T-helper 2 cell treated with Interferon-gamma antibody and Interleukin-4, amounts not matched to agents 100 ng/mL and 5 ng/mL, for 36 hours (primary cell): ENCODE measurements around the gene COQ5. TPM values are rescaled to one million over a fixed set of nuclear protein-coding genes. Genes with fewer than 3 reads are reported as not detected.
"Not testable (repeated sequence)": the region's sequence is repeated elsewhere in the genome, so short reads cannot be mapped to it uniquely, and the experiment has no call there.

ENCODE experiments used
- intact Hi-C: fragments of 100-400 bp; cut with micrococcal nuclease; formaldehyde crosslinking; loops from one replicate; pipeline ENCODE4 v1.15.1; 2023
- total RNA-seq: library from RNA; stranded (reverse); gene quantifications from 2 replicates; pipeline ENCODE4 v1.2.3, GENCODE V29; 2022

The COQ5 gene
- total RNA-seq, 1 donor from 2014 or later, result 28.7 TPM

DNA sequence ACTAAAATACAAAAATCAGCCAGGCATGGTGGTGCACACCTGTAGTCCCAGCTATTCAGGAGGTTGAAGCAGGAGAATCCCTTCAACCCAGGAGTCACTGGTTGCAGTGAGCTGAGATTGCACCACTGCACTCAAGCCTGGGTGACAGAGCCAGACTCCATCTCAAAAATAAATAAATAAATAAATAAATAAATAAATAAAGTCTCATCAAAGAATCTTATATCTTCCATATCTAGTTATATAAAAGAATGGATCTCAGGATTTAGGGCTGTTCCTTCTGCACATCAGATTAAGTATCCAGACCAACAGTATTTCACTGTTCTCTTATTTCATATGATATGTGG is 1.4 kb upstream of the COQ5 start:
- intact Hi-C loops, result not testable (repeated sequence)

DNA sequence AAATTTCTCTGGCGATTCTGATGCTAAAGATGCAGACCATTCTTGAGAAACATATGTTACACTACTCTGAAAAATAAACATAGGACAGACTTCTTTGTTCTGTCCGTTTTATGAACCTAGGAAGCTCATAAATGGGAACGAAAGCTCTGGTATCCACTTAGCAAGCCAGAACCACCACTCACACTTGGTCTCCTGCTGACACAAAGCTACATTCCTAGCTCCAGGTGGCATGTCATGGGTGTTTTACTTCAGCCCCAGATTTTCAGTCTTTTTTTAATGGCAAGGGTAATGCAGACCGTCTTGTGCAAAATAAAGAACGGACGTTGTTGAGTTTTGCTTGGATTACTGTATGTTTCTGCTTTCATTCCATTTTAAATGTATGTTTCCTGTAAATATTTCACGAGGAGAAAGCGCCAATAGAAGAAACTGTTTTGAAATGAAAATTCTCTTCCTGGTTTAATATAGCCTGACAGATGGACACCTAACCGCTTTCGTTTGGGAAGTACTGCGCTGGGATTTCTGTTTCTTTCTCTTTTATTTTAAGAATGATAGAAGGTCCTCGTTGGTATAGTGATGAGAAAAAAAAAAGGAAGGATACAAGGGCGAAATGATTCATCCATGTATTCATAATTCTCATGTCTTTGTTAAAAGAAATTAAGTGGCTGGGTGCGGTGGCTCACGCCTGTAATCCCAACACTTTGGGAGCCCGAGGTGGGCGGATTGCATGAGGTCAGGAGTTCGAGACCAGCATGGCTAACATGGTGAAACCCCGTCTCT is 871 bp upstream of the COQ5 start:
- intact Hi-C loops, result loop anchor here (1.0 to 2.0 kb wide), 4 partner anchors 33 to 157 kb away; partner anchors contain the start of genes COX6A1, DYNLL1, MLEC and SRSF9

DNA sequence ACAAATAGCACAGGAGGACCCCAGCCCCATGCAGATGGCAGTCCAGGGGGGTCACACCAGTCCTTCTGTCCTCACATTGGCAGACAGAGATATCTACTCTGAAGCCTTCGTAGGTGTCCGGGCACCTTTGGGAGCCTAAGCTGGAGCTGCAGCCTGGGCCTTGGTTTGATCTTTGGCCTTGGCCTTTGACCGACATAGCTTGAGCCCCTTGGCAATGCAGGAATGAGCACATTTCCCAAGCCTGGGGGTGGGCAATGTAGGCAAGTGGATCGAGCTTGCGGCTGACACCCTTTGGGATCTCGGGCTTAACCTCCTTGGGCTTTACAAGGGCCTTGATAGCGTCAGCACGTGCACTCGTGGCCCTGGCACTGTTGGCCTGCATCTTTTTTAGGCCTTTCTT is 6.4 kb downstream of the COQ5 start:
- intact Hi-C loops, result no loop called here

DNA sequence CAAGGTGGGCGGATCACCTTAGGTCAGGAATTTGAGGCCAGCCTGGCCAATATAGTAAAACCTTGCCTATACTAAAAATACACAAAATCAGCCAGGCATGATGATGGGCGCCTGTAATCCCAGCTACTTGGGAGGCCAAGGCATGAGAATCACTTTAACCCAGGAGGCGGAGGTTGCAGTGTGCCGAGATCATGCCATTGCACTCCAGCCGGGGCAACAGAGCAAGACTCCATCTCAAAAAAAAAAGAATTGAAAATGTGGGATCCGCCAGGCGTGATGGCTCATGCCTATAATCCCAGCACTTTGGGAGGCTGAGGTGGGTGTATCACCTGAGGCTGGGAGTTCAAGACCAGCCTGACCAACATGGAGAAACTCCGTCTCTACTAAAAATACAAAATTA is 9.6 kb downstream of the COQ5 start:
- intact Hi-C loops, result not testable (repeated sequence)

DNA sequence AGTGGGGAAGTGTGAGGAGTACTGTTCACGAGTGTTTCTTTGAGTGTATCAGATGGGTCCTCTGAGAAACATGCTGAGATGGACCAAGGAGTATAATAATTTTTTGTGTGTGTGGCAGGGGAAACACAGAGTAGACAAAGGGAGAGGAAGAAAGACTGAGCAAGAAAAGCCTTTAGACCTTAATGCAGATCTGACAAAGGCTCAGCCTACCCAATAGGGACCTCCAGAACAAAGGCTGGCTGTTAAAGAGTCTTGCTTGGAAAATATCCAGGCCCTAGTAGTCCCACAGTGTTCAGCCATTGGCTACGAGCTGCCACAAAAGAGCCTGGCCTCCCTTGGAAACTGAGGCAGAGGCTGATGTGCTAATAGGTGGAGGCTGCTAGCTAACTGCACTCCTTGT is 13.5 kb downstream of the COQ5 start:
- intact Hi-C loops, result no loop called here

DNA sequence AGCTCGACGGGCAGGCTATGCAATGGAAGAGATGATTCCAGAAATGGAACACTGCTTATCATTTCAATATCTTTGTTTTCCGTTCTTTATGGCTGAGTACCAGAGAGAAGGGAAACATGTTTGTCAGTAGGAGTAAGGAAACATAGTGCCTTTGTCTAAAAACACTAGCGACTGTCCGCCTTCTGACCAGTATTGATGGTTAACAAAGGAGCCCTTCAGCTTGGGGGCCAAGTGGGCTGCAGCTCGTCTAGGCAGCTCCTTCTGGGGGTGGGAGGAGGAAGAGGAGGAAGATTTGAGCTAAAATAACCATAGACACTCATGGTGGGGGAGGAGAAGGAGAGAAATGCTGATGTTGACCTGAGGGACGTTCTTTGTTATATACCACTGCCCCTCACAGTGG is 15.0 kb downstream of the COQ5 start:
- intact Hi-C loops, result no loop called here

DNA sequence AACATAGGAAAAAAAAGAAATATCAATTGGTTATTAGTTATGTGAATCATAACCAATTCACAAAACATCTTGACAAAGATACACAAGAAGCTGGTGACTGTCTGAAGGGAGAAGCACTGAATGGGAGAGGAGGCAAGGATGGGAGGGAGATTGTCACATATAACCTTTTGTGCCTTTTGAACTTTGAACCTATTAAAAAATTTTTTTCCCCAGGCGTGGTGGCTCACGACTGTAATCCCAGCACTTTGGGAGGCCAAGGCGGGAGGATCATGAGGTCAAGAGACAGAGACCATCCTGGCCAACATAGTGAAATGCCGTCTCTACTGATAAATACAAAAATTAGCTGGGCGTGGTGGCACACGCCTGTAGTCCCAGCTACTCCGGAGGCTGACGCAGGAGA is 20.4 kb downstream of the COQ5 start:
- intact Hi-C loops, result no loop called here

DNA sequence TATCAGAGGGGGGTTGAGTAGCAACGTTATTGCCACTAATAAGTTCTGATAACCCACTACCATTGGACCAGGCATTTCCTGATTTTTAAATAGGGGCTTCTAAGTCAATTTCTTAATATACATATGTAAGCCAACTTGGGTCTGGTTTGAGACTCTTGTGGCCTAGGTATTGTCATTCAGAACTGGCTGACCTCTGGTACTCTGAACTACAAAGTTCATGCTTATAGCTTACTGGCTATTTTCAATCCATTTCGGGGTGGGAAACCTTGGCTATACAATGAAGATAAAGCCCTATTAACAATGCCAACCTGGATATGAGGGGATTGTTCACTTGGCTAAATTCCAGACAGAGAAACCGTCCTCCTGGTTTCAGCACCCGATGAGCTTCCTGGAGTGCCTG is 24.4 kb downstream of the COQ5 start:
- intact Hi-C loops, result no loop called here

DNA sequence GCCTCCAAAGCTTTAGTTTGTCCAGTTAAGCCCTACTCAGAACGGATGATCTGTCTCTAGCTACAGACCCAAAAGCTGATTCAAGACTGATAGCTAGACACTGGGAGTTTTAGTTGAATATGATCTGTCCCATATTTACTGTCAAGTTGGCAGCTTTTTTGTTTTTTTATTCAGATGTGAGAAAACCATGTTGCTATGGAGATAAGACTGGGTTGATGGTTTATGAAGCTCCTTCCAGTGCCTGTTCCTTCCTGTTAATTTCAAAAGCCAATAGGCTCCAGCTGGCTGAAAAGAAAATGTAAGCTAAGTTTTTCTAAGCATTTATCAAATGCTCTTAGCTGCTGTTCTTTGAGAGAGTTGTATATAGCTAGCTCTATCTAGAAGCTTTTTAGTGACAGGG is 28.4 kb downstream of the COQ5 start:
- intact Hi-C loops, result no loop called here

DNA sequence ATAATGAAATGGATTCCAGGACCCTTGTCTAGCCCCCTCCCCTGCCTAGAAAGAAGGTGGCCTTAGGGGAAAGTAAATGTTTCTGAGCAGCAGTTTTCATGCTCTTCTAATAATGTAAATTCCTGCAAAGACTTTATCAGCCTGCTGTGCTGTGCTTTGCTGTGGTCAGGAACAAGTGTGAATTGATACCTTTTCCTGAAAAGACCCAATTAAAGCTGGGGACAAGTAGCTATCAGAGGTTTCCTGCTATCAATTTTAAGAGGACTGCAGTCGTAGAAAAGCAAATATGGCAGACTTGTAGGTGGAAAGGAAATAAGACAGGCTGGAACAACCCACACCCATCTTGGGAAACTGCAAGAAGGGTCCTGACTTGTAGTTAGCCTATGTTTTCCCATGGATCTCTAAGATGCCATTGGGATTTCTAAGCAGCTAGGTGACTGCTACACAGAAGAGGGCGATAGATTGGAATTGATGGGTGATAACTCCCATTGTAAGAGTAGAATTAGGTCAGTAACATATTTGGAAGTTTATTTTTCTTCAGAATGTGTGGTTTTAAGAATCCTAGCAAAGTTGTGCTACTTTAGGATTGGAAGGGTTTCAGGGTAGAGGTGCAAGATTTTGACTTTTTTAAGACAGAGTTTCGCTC is 30.0 kb downstream of the COQ5 start:
- intact Hi-C loops, result no loop called here

DNA sequence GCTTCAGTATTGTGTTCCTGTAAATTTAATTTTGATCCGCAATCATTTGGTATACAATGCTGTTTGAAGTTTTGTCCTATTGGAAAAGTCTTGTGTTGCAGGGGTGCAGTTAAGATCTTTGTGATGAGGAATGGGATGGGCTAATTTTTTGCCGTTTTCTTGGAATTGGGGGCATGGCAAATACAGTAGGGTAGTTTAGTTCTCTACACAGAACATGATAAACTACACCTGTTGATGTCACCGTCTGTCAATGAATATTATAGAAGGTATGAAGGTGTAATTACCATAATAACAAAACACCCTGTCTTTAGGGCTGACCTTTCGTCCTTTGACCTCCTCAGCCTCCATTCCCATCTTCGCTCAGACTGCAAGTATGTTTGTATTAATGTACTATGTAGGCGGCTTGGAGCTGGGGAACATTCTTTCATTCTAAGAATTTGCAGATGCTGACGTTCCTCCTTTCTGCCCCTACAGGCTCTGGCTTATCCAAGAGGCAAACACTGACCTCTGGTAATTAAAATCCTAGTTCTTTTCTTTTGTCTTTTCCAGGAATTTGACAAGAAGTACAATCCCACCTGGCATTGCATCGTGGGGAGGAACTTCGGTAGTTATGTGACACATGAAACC is 31.3 kb downstream of the COQ5 start:
- intact Hi-C loops, result loop anchor here (2.0 kb wide), 3 partner anchors 31 to 173 kb away; partner anchors contain the start of genes COQ5 and COX6A1

DNA sequence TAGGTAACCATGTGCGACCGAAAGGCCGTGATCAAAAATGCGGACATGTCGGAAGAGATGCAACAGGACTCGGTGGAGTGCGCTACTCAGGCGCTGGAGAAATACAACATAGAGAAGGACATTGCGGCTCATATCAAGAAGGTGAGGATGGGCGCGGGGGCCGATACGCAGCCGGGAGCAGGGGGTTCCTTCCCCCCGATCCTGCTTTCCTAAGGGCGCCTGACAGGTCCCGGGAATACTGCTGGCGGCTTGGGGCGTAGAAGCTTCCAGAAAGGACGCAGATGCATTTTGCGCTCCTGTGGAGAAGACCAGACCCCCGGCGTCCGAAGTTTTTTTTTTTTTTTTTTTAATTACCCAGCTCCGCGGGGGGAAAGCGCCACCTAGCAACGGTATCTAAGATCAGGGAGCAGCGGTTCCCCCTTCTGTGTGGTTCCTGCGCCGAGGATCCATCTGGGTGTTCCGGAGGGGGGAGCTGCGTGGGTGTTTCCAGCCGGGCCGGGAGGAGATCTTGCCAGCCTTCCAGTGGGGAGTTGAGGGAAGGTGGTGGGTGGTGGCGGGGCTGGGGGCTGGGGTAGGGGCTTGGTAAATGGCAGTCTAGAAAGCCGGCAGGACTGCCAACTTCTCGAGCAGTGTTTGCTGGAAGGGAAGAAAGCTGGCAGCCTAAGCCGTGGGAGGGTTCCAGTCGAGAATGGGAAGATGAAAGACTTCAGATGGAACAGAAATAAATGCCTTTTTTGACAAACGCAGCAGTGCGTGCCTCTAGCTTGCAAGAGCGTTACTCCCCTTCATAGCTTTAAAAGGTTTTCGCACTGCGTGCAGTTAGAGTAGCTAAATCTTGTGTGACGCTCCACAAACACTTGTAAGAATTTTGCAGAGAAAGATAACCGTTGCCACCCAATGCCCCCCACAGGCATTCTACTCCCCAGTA is 32.3 kb downstream of the COQ5 start:
- intact Hi-C loops, result loop anchor here (2.0 kb wide), 3 partner anchors 32 to 172 kb away; partner anchors contain the start of genes COQ5 and COX6A1

DNA sequence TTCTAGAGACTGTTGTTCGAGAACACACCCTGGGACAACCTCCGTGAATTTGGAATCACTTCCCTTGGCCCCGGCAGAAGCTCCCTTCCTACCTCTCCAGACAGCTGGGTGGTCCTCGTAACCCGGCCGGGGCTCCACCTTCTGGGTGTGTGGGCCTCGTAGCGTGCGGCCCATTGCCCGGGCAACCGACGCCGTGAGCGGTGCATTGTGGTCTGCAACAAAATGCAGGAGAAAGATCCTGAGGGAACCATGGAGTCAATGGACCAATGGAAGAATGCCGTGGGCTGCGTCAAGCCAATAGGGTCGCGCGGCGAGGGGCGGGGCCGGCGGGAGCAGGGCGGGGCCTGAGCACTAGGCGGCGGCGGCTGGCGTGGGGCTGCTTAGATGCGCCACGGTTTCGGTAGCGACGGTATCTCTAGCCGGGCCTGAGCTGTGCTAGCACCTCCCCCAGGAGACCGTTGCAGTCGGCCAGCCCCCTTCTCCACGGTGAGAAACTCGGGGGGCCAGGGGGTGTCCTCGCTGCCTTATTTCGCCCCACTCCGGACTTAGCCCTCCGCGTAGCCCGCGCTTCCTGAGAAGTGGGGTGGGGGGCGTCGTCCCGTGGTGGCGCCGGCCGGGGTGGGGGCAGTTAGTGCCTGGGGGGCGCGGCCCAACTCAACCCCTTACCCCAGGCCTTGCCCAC is 33.1 kb downstream of the COQ5 start, which contains the start of gene DYNLL1:
Gene DYNLL1, plus strand, starts transcription at position 383 of the 682 bp plus-strand sequence. CDS start 309 bp downstream, outside the sequence.
- intact Hi-C loops, result loop anchor here (1.0 to 2.0 kb wide), 4 partner anchors 27 to 171 kb away; partner anchors contain the start of genes COQ5, COX6A1 and SRSF9

DNA sequence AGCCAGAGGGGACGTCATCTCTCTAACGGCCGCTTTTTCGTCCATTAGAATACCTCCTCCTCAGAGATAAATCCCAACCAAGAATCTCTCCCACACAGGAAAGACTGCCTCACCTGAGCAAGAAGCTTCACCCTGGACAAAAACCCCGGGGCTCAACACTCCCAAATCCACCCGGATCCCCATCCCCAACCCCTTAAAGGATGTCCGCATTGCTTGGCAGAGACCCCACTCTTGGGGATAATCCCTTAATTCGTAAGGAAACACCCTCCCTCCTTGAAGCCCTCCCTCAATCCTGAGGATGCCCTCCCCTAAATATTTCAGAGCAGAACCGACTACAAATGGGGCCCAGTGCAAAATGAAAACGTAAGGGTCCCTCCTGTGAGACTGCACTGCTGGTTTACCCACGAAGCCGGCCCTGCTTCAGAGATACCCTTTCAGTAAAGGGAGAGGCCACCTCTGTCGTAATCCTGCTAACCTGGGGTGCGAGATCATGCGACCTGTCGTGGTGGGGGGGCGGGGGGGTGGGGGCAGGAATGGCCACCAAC is 33.7 kb downstream of the COQ5 start:
- intact Hi-C loops, result loop anchor here (1.0 kb wide), 1 partner anchor 26 kb away; the partner anchor contains the start of gene SRSF9

DNA sequence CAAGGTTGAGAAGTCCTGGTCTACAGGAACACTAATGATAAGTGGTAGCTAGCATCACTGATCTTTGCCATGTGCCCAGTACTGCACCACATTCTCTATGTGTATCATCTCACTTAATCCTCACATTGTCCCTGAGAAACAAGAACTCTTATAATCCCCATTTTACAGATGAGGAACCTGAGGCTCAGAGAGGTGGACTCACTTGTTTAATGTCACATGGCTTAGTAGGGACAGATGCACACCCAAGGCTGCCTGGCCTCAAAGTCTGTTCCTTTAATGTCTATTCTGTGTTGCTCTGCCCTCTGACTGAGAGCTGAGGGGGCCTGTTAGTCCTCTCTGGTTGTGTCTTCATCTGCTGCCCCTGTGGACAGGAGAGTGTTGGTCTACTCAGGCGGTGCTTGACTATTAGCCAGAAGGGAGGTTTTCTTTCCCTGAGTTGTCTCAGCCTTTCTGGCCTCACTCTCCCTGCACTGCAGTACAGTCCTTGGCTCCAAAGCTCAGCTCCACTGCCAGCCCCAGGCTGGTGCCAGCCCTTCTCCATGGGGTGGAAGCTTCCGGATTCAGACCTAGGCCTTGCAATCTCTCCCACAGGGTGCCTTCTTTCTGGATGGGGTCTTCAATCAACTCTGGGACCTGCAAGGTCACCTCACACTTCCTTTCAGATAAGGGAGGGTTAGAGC is 38.0 kb downstream of the COQ5 start:
- intact Hi-C loops, result no loop called here

DNA sequence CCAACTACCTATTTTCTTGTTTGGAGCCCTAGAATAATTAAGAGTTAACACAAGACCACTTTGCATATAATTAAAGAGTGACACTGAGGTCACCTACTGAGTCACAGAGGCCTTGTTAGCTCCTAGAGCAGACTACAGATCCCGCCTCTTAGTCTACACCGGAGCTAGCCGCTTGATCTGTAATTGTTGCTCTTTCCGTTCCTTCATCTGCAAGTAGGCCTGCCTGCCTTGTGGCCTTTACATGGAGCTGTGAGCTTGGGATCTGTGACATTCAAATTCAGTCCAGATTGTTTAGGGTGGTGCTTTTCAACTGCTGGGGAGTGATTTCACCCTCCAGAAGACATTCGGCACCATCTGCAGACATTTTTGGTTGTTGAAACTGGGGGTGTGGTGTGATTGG is 38.6 kb downstream of the COQ5 start:
- intact Hi-C loops, result no loop called here

DNA sequence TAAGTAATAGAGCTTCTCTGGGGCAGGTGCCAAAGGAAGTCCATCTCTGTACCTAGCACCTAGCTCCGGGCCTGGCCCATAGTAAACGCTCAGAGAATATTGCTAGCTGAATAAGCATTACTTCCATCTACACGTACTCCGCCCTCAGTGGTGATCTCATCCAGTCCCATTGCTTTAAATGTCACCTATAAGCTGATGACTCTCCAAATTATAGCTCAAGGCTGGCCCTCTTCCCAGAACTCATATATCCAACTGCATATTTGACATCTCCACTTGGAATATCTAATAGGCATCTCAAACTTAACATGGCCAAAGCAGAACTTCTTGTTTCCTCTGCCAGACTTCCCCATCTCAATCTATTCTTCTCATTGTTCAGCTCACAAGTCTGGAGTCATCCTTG is 39.9 kb downstream of the COQ5 start:
- intact Hi-C loops, result no loop called here

DNA sequence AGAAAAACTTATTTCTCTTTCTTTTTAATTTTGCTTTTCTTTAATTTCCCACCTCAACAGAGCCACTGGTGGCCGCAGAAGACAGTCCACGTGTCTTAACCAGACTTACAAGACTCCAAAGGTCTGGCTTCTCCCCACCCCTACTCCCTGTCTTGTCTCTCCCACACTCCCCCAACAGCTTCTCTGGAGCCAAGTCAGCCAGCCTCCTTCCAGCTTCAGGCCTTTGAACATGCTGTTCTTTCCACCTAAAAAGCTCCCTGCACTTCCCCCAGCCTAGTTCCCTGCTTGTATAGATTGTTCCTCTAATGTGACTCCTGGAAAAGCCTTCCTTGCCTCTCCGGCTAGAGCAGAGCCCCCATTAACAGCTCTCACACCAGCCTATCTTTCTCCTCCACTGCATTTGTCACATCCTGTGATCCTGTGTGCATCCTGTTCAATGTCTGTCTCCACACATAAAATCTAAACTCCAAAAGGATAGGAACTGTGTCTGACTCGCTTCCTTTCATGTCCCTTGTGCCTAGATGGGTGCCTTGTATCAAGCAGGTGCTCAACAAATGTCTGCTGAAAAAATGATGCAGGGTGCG is 40.8 kb downstream of the COQ5 start:
- intact Hi-C loops, result no loop called here

DNA sequence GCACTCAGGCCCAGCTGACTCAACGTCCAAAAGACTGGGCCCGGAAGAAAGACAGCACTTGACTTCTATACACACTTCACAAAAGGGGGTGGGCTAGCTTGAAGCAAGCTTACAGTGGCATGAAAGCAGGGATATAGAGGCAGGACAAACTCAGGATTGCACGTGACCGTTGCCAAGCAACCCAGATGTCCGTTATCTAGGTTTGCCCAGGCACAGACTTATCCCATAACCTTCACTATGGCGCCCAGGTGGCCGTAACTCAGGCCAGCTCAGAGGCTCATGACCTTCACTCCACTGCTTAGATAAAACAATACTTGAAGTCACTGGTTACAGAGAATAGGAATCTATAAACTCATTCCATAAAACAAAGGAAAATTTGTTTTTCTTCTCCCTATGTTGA is 41.4 kb downstream of the COQ5 start:
- intact Hi-C loops, result not testable (repeated sequence)
